ENCODE results near the gene ARID3A.

GRCh38 chr19:952049-952679, 26.3 kb downstream of the ARID3A start:
- TF ChIP-seq, protein P1, sequence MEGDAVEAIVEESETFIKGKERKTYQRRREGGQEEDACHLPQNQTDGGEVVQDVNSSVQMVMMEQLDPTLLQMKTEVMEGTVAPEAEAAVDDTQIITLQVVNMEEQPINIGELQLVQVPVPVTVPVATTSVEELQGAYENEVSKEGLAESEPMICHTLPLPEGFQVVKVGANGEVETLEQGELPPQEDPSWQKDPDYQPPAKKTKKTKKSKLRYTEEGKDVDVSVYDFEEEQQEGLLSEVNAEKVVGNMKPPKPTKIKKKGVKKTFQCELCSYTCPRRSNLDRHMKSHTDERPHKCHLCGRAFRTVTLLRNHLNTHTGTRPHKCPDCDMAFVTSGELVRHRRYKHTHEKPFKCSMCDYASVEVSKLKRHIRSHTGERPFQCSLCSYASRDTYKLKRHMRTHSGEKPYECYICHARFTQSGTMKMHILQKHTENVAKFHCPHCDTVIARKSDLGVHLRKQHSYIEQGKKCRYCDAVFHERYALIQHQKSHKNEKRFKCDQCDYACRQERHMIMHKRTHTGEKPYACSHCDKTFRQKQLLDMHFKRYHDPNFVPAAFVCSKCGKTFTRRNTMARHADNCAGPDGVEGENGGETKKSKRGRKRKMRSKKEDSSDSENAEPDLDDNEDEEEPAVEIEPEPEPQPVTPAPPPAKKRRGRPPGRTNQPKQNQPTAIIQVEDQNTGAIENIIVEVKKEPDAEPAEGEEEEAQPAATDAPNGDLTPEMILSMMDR (IDR thresholded peaks at IDR 0.05; ENCODE audit: low read length) = no peak
- TF ChIP-seq EZH2 (optimal IDR thresholded peaks at IDR 0.05; ENCODE audit: low read depth, low read length) = no peak

Measured in MM.1S (cell line).